Natural killer cell (primary cell): ENCODE measurements around the gene AQP6. TPM values are rescaled to one million over a fixed set of nuclear protein-coding genes. Genes with fewer than 3 reads are reported as not detected.

Experiments
- ATAC-seq, 3 donors: fragments of 150-1000 bp in 2 of 3; fragments of 200-7000 bp in 1 of 3; cut with Tn5 transposase; 1 replicate in 1 of 3; 2 replicates in 2 of 3; pipeline ENCODE4 v1.10.0; 2021; ENCODE audit warnings: mild to moderate bottlenecking in 2 of 3, moderate library complexity in 2 of 3
- DNase-seq, 2 donors: peaks; one replicate each; pipeline versions ENCODE4 v3.0.0 to v3.0.0-alpha.2; 2013 to 2021; ENCODE audit warnings: mixed read lengths in 1 of 2
- H3K27ac ChIP-seq: one replicate; pipeline ENCODE4 v1.5.1; 2013; ENCODE audit warnings: mild to moderate bottlenecking, low read length
- H3K27me3 ChIP-seq: one replicate; pipeline ENCODE4 v1.6.1; 2013; ENCODE audit warnings: low read length; ENCODE audit not compliant: control insufficient read depth, insufficient read depth
- H3K36me3 ChIP-seq: one replicate; pipeline ENCODE4 v1.6.1; 2013; ENCODE audit warnings: low read length; ENCODE audit not compliant: control insufficient read depth, insufficient read depth
- H3K4me1 ChIP-seq: one replicate; pipeline ENCODE4 v1.6.1; 2013; ENCODE audit warnings: low read length; ENCODE audit not compliant: control insufficient read depth, insufficient read depth
- H3K4me3 ChIP-seq: one replicate; pipeline ENCODE4 v1.5.1; 2013; ENCODE audit warnings: low read length
- H3K9me3 ChIP-seq: one replicate; pipeline ENCODE4 v1.6.1; 2013; ENCODE audit warnings: low read length; ENCODE audit not compliant: control insufficient read depth, insufficient read depth
- H3K27ac Mint-ChIP-seq, 2 donors: one replicate each; pipeline ENCODE4 v1.8.0; 2022; ENCODE audit warnings: mild to moderate bottlenecking in 2 of 2, mixed read lengths in 2 of 2, moderate library complexity in 1 of 2
- H3K27me3 Mint-ChIP-seq, 2 donors: one replicate each; pipeline ENCODE4 v1.8.0; 2022; ENCODE audit warnings: low read depth in 2 of 2, mixed read lengths in 2 of 2
- H3K36me3 Mint-ChIP-seq: one replicate; pipeline ENCODE4 v1.8.0; 2022; ENCODE audit warnings: mixed read lengths
- H3K4me1 Mint-ChIP-seq, 2 donors: one replicate each; pipeline ENCODE4 v1.8.0; 2022; ENCODE audit warnings: mixed read lengths in 2 of 2
- H3K4me3 Mint-ChIP-seq: one replicate; pipeline ENCODE4 v1.8.0; 2022; ENCODE audit warnings: mild to moderate bottlenecking, moderate library complexity, mixed read lengths
- H3K9me3 Mint-ChIP-seq, 2 donors: one replicate each; pipeline ENCODE4 v1.8.0; 2022; ENCODE audit warnings: mixed read lengths in 2 of 2
- WGBS: methylation state at CpG from one replicate; pipeline ENCODE4 v1.1.7; 2013; ENCODE audit warnings: missing lambda C conversion rate; ENCODE audit not compliant: insufficient coverage; 5-methylcytosine and 5-hydroxymethylcytosine counted together
- intact Hi-C: fragments of 100-400 bp; cut with micrococcal nuclease; formaldehyde crosslinking; loops from one replicate; pipeline ENCODE4 v1.14.2; 2022
- total RNA-seq, 4 donors: library from RNA; stranded (reverse); fragments of 120-200 nt in 1 of 4; gene quantifications; one replicate each; pipeline versions ENCODE4 v1.2.3 to v1.2.4, GENCODE V29; 2013 to 2022
- TF ChIP-seq, protein P1 (sequence below): fragments of 200-600 bp; IDR thresholded peaks from one replicate; pipeline ENCODE4 v1.8.0; 2022; ENCODE audit warnings: antibody characterized with exemption

Gene AQP6
- total RNA-seq, 3 donors from 2014 or later (not counting 1 experiment from before 2014, with no cell fraction given): not detected

DNA sequence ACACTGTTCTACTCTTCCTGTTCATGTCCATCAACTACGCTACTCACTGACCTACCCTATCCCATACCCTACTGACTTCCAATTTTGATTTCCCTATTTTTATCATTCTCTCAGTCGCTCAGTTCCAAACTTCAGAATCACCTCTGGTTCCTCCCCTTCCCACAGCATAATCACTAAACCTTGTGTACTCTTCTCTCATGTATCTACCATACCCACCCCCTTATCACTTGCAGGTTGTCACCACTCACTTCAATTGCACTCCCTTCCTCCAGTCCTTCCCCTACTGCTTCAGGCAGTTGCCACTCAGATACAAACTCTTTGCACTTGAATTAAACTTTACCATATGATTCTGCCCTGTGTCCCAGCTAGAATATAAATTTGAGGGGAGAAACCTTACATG lies 46.2 kb downstream of the AQP6 start:
- Histone ChIP-seq H3K4me1 (no peaks in the 10 kb centered on the region), H3K27ac (no peak overlapping the region), H3K4me3 (no peak overlapping the region), H3K9me3 (no peaks in the 10 kb centered on the region), H3K36me3 (no peaks in the 10 kb centered on the region), H3K27me3 (no peaks in the 10 kb centered on the region)
- no peaks in the 10 kb centered on the region for H3K36me3 Mint-ChIP-seq
- no peak overlapping the region for H3K4me3 Mint-ChIP-seq
- WGBS: 95% methylated on average over 2 of the region's 2 CpGs
- TF ChIP-seq, protein P1, sequence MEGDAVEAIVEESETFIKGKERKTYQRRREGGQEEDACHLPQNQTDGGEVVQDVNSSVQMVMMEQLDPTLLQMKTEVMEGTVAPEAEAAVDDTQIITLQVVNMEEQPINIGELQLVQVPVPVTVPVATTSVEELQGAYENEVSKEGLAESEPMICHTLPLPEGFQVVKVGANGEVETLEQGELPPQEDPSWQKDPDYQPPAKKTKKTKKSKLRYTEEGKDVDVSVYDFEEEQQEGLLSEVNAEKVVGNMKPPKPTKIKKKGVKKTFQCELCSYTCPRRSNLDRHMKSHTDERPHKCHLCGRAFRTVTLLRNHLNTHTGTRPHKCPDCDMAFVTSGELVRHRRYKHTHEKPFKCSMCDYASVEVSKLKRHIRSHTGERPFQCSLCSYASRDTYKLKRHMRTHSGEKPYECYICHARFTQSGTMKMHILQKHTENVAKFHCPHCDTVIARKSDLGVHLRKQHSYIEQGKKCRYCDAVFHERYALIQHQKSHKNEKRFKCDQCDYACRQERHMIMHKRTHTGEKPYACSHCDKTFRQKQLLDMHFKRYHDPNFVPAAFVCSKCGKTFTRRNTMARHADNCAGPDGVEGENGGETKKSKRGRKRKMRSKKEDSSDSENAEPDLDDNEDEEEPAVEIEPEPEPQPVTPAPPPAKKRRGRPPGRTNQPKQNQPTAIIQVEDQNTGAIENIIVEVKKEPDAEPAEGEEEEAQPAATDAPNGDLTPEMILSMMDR: no peak
- intact Hi-C loops: no loop called here
- ATAC-seq: no peak
- no peak overlapping the region for H3K27ac Mint-ChIP-seq
- no peaks in the 10 kb centered on the region for H3K9me3 Mint-ChIP-seq
- no peak for DNase-seq
- H3K4me1 Mint-ChIP-seq: peaks cover 0 to 7% of the 10 kb centered on the region in 2 donors
- H3K27me3 Mint-ChIP-seq: no peaks in the 10 kb centered on the region

DNA sequence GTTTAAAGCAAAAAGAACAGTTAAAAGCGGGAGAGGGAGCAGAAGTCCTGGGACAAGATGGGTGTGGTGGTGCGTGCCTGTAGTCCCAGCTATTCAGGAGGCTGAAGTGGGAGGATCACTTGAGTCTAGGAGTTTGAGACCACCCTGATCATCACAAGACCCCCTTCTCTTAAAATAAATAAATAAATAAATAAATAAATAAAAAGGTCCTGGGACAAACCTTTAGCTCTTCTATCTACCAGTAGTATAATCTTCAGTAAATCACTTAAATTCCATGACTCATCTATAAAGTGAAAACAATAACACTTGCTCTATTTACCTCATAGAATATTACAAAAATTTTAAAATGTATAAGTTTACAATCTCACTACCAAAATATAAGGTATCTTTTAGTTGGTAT lies 46.8 kb downstream of the AQP6 start:
- no peaks in the 10 kb centered on the region for H3K27me3 ChIP-seq
- peaks cover 2% of the 10 kb centered on the region for H3K4me1 ChIP-seq
- WGBS: 92% methylated on average over 2 of the region's 2 CpGs
- no peaks in the 10 kb centered on the region for H3K27me3 Mint-ChIP-seq
- no peak overlapping the region for H3K27ac Mint-ChIP-seq
- DNase-seq: no peak
- H3K9me3 ChIP-seq: no peaks in the 10 kb centered on the region
- no peak overlapping the region for H3K4me3 ChIP-seq
- H3K4me1 Mint-ChIP-seq: peaks cover 0 to 11% of the 10 kb centered on the region in 2 donors
- no peaks in the 10 kb centered on the region for H3K9me3 Mint-ChIP-seq
- TF ChIP-seq, protein P1: no peak
- H3K36me3 ChIP-seq: no peaks in the 10 kb centered on the region
- intact Hi-C loops: no loop called here
- no peak overlapping the region for H3K27ac ChIP-seq
- H3K4me3 Mint-ChIP-seq: no peak overlapping the region
- H3K36me3 Mint-ChIP-seq: no peaks in the 10 kb centered on the region
- no peak for ATAC-seq

DNA sequence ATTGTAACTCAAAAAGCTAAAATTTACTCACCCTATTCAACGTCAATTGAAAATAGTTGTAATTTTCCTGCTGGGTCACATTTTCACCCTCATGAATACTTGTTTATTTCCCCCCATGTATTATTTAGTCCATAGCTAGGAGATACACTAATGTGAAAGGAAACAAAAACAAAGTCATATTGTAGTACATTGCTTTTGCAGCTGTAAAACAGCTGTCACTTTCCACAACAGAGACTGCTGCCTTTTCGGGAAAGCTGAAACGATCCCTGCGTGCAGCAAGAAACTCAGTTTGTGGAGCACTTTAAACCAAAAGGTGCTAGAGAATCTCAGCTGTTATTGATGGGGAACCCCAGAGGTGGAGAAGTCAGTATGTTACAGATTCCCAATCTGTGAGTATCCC lies 48.3 kb downstream of the AQP6 start:
- H3K36me3 ChIP-seq: no peaks in the 10 kb centered on the region
- no peak overlapping the region for H3K27ac ChIP-seq
- Mint-ChIP-seq H3K27ac (no peak overlapping the region), H3K4me1 (peaks cover 11 to 24% of the 10 kb centered on the region in 2 donors), H3K36me3 (peaks cover 5% of the 10 kb centered on the region), H3K4me3 (no peak overlapping the region), H3K9me3 (peaks cover 0 to 2% of the 10 kb centered on the region in 2 donors), H3K27me3 (no peaks in the 10 kb centered on the region)
- TF ChIP-seq, protein P1: no peak
- 95% methylated on average over 4 of the region's 4 CpGs for WGBS
- H3K9me3 ChIP-seq: no peaks in the 10 kb centered on the region
- DNase-seq (no peak), ATAC-seq (no peak)
- no peak overlapping the region for H3K4me3 ChIP-seq
- intact Hi-C loops: no loop called here
- H3K4me1 ChIP-seq: peaks cover 7% of the 10 kb centered on the region
- no peaks in the 10 kb centered on the region for H3K27me3 ChIP-seq

DNA sequence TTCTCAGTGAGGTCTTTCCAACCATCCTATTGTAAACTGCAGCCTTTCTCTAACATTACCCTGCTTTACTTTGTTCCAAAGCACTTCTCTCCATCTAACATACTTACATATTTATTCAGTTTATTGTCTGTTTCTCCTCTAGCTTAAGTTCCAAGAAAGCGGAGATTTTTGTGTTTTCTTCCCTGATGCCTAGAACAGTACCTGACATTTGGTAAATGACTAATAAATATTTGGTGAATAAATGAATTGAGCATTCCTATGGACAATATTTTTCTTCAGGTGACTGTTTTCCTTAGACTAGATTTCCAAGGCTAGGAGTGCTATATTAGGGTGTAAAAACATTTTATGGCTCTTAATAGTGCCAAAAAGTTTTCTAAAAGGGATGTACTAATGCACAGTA lies 50.2 kb downstream of the AQP6 start:
- intact Hi-C loops: no loop called here
- WGBS: no CpG with 5 or more reads among the region's 1 CpG
- DNase-seq: no peak

More for the DNA sequence above, 50.2 kb downstream of the AQP6 start:
- Mint-ChIP-seq H3K27ac (no peak overlapping the region), H3K4me1 (peaks cover 11 to 24% of the 10 kb centered on the region in 2 donors), H3K9me3 (peaks cover 0 to 2% of the 10 kb centered on the region in 2 donors), H3K27me3 (no peaks in the 10 kb centered on the region), H3K36me3 (peaks cover 5% of the 10 kb centered on the region), H3K4me3 (no peak overlapping the region)
- TF ChIP-seq, protein P1: no peak
- Histone ChIP-seq H3K36me3 (no peaks in the 10 kb centered on the region), H3K27me3 (no peaks in the 10 kb centered on the region), H3K9me3 (no peaks in the 10 kb centered on the region), H3K27ac (no peak overlapping the region), H3K4me1 (peaks cover 7% of the 10 kb centered on the region), H3K4me3 (no peak overlapping the region)
- no peak for ATAC-seq
